Mesodermal cell (in vitro differentiated cells): ENCODE results near the gene HNRNPLL.
A peak's percentile ranks its signal among the peaks of the same experiment; 100 is the strongest.

Source experiments
- H3K27ac ChIP-seq: 2 replicates; pipeline ENCODE4 v1.7.0; 2013; ENCODE audit warnings: mild to moderate bottlenecking, low read depth, low read length, moderate library complexity; ENCODE audit not compliant: severe bottlenecking
- H3K36me3 ChIP-seq: 2 replicates; pipeline ENCODE4 v1.7.1; 2013; ENCODE audit warnings: mild to moderate bottlenecking, low read length, moderate library complexity; ENCODE audit not compliant: control insufficient read depth, insufficient read depth
- H3K4me1 ChIP-seq: one replicate; pipeline ENCODE4 v1.7.1; 2013; ENCODE audit warnings: mild to moderate bottlenecking, low read length; ENCODE audit not compliant: insufficient read depth, control insufficient read depth, poor library complexity, severe bottlenecking
- H3K4me3 ChIP-seq: 2 replicates; pipeline ENCODE4 v1.7.0; 2013; ENCODE audit warnings: low read length, control low read depth, mild to moderate bottlenecking; ENCODE audit not compliant: insufficient read depth, poor library complexity, severe bottlenecking; ENCODE audit errors: extremely low read depth
- H3K9me3 ChIP-seq: 2 replicates; pipeline ENCODE4 v1.7.1; 2013; ENCODE audit warnings: mild to moderate bottlenecking, low read length, moderate library complexity; ENCODE audit not compliant: control insufficient read depth
- WGBS, 2 experiments: methylation state at CpG; one replicate each; pipeline ENCODE4 v1.1.5; 2013; ENCODE audit warnings: missing lambda C conversion rate in 2 of 2; ENCODE audit not compliant: insufficient coverage in 2 of 2; 5-methylcytosine and 5-hydroxymethylcytosine counted together

Gene HNRNPLL

GRCh38 chr2:38601463-38602135, 1.1 kb downstream of the HNRNPLL start:
- Histone ChIP-seq H3K4me1 (peaks cover 15% of the 10 kb centered on the region), H3K36me3 (peaks cover 1% of the 10 kb centered on the region), H3K9me3 (no peaks in the 10 kb centered on the region), H3K27ac (peak overlapping the region; percentile 93), H3K4me3 (peak overlapping the region; percentile 79)
- 0 to 1% methylated on average over 22 of the region's 25 CpGs for WGBS, 2 experiments

GRCh38 chr2:38600921-38601455, 1.7 kb downstream of the HNRNPLL start:
- H3K4me1 ChIP-seq = peaks cover 15% of the 10 kb centered on the region
- WGBS, 2 experiments = 15 to 18% methylated on average over 3 to 5 of the region's 9 CpGs

GRCh38 chr2:38600242-38600891, 2.4 kb downstream of the HNRNPLL start:
- WGBS, 2 experiments = 20 to 23% methylated on average over 9 to 12 of the region's 15 CpGs
- Histone ChIP-seq H3K4me3 (peak overlapping the region; percentile 79), H3K36me3 (peaks cover 10% of the 10 kb centered on the region), H3K4me1 (peaks cover 15% of the 10 kb centered on the region), H3K27ac (no peak overlapping the region), H3K9me3 (no peaks in the 10 kb centered on the region)

More at GRCh38 chr2:38600921-38601455, 1.7 kb downstream of the HNRNPLL start:
- Histone ChIP-seq H3K36me3 (peaks cover 6% of the 10 kb centered on the region), H3K27ac (peak overlapping the region; percentile 93), H3K9me3 (no peaks in the 10 kb centered on the region), H3K4me3 (peak overlapping the region; percentile 79)

GRCh38 chr2:38599706-38600105, 3.0 kb downstream of the HNRNPLL start:
- H3K4me3 ChIP-seq = peak overlapping the region; percentile 79
- H3K36me3 ChIP-seq = peaks cover 14% of the 10 kb centered on the region
- peaks cover 15% of the 10 kb centered on the region for H3K4me1 ChIP-seq
- no peak overlapping the region for H3K27ac ChIP-seq
- 40 to 60% methylated on average over 1 of the region's 4 CpGs for WGBS, 2 experiments
- H3K9me3 ChIP-seq = no peaks in the 10 kb centered on the region

GRCh38 chr2:38598991-38599295, 3.8 kb downstream of the HNRNPLL start:
- WGBS, 2 experiments = 50% methylated on average over 1 of the region's 1 CpG; no CpG with 5 or more reads in 1 of the 2 experiments
- no peak overlapping the region for H3K27ac ChIP-seq
- H3K9me3 ChIP-seq = no peaks in the 10 kb centered on the region
- H3K4me1 ChIP-seq = peaks cover 14% of the 10 kb centered on the region
- H3K4me3 ChIP-seq = peak overlapping the region; percentile 79
- peaks cover 18% of the 10 kb centered on the region for H3K36me3 ChIP-seq

GRCh38 chr2:38598200-38598990, 4.3 kb downstream of the HNRNPLL start:
- Histone ChIP-seq H3K9me3 (no peaks in the 10 kb centered on the region), H3K4me3 (no peak overlapping the region), H3K27ac (no peak overlapping the region), H3K36me3 (peaks cover 23% of the 10 kb centered on the region), H3K4me1 (peaks cover 11% of the 10 kb centered on the region)
- WGBS, 2 experiments = 69 to 85% methylated on average over 2 to 4 of the region's 5 CpGs

- no peak overlapping the region for H3K27ac ChIP-seq
- H3K36me3 ChIP-seq = peaks cover 26% of the 10 kb centered on the region
- H3K4me1 ChIP-seq = peaks cover 11% of the 10 kb centered on the region
- WGBS, 2 experiments = 88 to 100% methylated on average over 1 to 2 of the region's 5 CpGs
- H3K9me3 ChIP-seq = no peaks in the 10 kb centered on the region
- no peak overlapping the region for H3K4me3 ChIP-seq
Observed at GRCh38 chr2:38597115-38597514, 5.6 kb downstream of the HNRNPLL start.

- WGBS, 2 experiments = 97% methylated on average over 6 of the region's 6 CpGs
- Histone ChIP-seq H3K4me3 (no peak overlapping the region), H3K9me3 (no peaks in the 10 kb centered on the region), H3K4me1 (peaks cover 11% of the 10 kb centered on the region), H3K27ac (no peak overlapping the region), H3K36me3 (peaks cover 30% of the 10 kb centered on the region)
Observed at GRCh38 chr2:38596229-38596628, 6.5 kb downstream of the HNRNPLL start.

GRCh38 chr2:38592951-38593350, 9.8 kb downstream of the HNRNPLL start:
- Histone ChIP-seq H3K36me3 (peaks cover 48% of the 10 kb centered on the region), H3K9me3 (no peaks in the 10 kb centered on the region), H3K27ac (no peak overlapping the region), H3K4me1 (peaks cover under 1% of the 10 kb centered on the region), H3K4me3 (no peak overlapping the region)
- WGBS, 2 experiments = 100% methylated on average over 1 to 2 of the region's 2 CpGs

GRCh38 chr2:38591152-38591551, 11.6 kb downstream of the HNRNPLL start:
- Histone ChIP-seq H3K4me1 (no peaks in the 10 kb centered on the region), H3K9me3 (no peaks in the 10 kb centered on the region), H3K36me3 (peaks cover 58% of the 10 kb centered on the region), H3K27ac (no peak overlapping the region), H3K4me3 (no peak overlapping the region)
- WGBS, 2 experiments = no CpG with 5 or more reads among the region's 2 CpGs
